K562 (cell line): Measurements from ENCODE around the gene IGIP. TPM values are rescaled to one million over a fixed set of nuclear protein-coding genes. Genes with fewer than 3 reads are reported as not detected.

Experiments
- AFF1 ChIP-seq, 2 experiments: fragments of 450-650 bp; IDR thresholded peaks; 2 replicates each; pipeline ENCODE4 v1.6.1; 2018; ENCODE audit warnings: mild to moderate bottlenecking in 2 of 2, low read depth in 1 of 2; ENCODE audit not compliant: partially characterized antibody in 2 of 2
- ARID2 ChIP-seq: fragments of 450-650 bp; IDR thresholded peaks from 2 replicates; pipeline ENCODE4 v1.6.1; 2017; ENCODE audit warnings: antibody characterized with exemption, mild to moderate bottlenecking
- ATF4 ChIP-seq: fragments of 450-650 bp; formaldehyde crosslinking; IDR thresholded peaks from 2 replicates; pipeline ENCODE4 v1.4.0; 2022; ENCODE audit warnings: mild to moderate bottlenecking, moderate library complexity
- BCOR ChIP-seq: fragments of 450-650 bp; IDR thresholded peaks from 2 replicates; pipeline ENCODE4 v1.6.1; 2016
- COPS2 ChIP-seq: fragments of 450-650 bp; conservative IDR thresholded peaks from 2 replicates; pipeline ENCODE4 v1.6.1; 2016; ENCODE audit warnings: mild to moderate bottlenecking, moderate library complexity
- DEAF1 ChIP-seq: fragments of 450-650 bp; formaldehyde crosslinking; IDR thresholded peaks from 2 replicates; pipeline ENCODE4 v1.4.0; 2020; ENCODE audit warnings: mild to moderate bottlenecking, moderate library complexity
- HLTF ChIP-seq: fragments of 450-650 bp; IDR thresholded peaks from 2 replicates; pipeline ENCODE4 v1.6.1; 2016
- HMG20A ChIP-seq: fragments of 450-650 bp; formaldehyde crosslinking; conservative IDR thresholded peaks from 2 replicates; pipeline ENCODE4 v1.4.0; 2020; ENCODE audit warnings: mild to moderate bottlenecking, mixed read lengths
- NRF1 ChIP-seq, 2 experiments: fragments of 450-650 bp; IDR thresholded peaks in 1 of 2; conservative IDR thresholded peaks in 1 of 2; 2 replicates each; pipeline ENCODE4 v1.6.1; 2014; ENCODE audit warnings: mild to moderate bottlenecking in 2 of 2
- RBBP5 ChIP-seq: fragments of 200-600 bp; sonication (generic); IDR thresholded peaks from 2 replicates; pipeline ENCODE4 v1.6.1; 2012; ENCODE audit warnings: borderline replicate concordance, mild to moderate bottlenecking, low read length, control low read depth, inconsistent platforms; ENCODE audit not compliant: insufficient read depth, poor library complexity, severe bottlenecking
- RBM15 ChIP-seq: fragments of 200-400 bp; formaldehyde crosslinking; IDR thresholded peaks from 2 replicates; pipeline ENCODE4 v1.6.1; 2018; ENCODE audit warnings: mild to moderate bottlenecking, low read length, moderate library complexity; ENCODE audit not compliant: insufficient read depth
- SIN3A ChIP-seq, 2 experiments: fragments of 150-350 bp in 1 of 2; IDR thresholded peaks; 2 replicates each; pipeline ENCODE4 v1.6.1; 2011 to 2016; ENCODE audit warnings: borderline replicate concordance in 2 of 2, low read depth in 2 of 2, low read length in 2 of 2, mild to moderate bottlenecking in 2 of 2, moderate library complexity in 2 of 2; ENCODE audit not compliant: control insufficient read depth in 1 of 2
- SMAD2 ChIP-seq: fragments of 150-350 bp; IDR thresholded peaks from 2 replicates; pipeline ENCODE4 v1.6.1; 2014; ENCODE audit warnings: low read depth, mild to moderate bottlenecking, low read length
- SPI1 ChIP-seq: IDR thresholded peaks from 2 replicates; pipeline ENCODE4 v1.6.1; 2011; ENCODE audit warnings: low read depth, low read length, control low read depth, borderline replicate concordance
- SRF ChIP-seq, 2 experiments: fragments of 250-450, 450-650 bp in 1 of 2; sonication (Bioruptor Pico) in 1 of 2; sonication (generic) in 1 of 2; formaldehyde crosslinking; IDR thresholded peaks; 2 replicates each; pipeline versions ENCODE4 v1.5.0 to v1.5.1; 2020 to 2022; ENCODE audit warnings: mild to moderate bottlenecking in 1 of 2, missing genetic modification reagents in 1 of 2
- TARDBP ChIP-seq: fragments of 450-650 bp; IDR thresholded peaks from 2 replicates; pipeline ENCODE4 v1.6.1; 2016
- ZC3H8 ChIP-seq: fragments of 450-650 bp; IDR thresholded peaks from 2 replicates; pipeline ENCODE4 v1.6.1; 2017
- ZNF518B ChIP-seq: fragments of 250-450 bp; sonication (Bioruptor Pico); IDR thresholded peaks from 2 replicates; pipeline ENCODE4 v1.5.0; 2021; ENCODE audit warnings: mild to moderate bottlenecking, moderate library complexity
- ZNF785 ChIP-seq: fragments of 250-450 bp; sonication (Bioruptor Pico); IDR thresholded peaks from 2 replicates; pipeline ENCODE4 v1.4.0; 2020; ENCODE audit warnings: mild to moderate bottlenecking
- polyA plus RNA-seq, 8 experiments: library from polyadenylated mRNA; depleted of rRNA in 4 of 8; stranded (reverse) in 5 of 8; unstranded in 3 of 8; fragments of >200 nt; fragmentation: Nextera tagmentation in 2 of 8; fragmentation: Illumina TruSeq in 1 of 8; extraction: Ambion mirVana in 2 of 8; extraction: Trizol in 1 of 8; gene quantifications; 2 replicates each; pipeline versions ENCODE4 v1.2.1 to v1.2.3, GENCODE V29; 2011 to 2014; ENCODE audit warnings: inconsistent platforms in 1 of 8, missing spikeins in 1 of 8
- total RNA-seq, 7 experiments: library from RNA; depleted of rRNA in 6 of 7; stranded (reverse); fragments of >200 nt in 6 of 7; fragmentation: Illumina TruSeq in 2 of 7; extraction: Trizol in 2 of 7; gene quantifications; 2 replicates each; pipeline versions ENCODE4 v1.2.1 to v1.2.3, GENCODE V29; 2011 to 2021; ENCODE audit warnings: low replicate concordance in 1 of 7

The IGIP gene
- total and polyA plus RNA-seq, 9 of the 15 experiments (the other 6 are each of a cell fraction or from before 2014, with no cell fraction given), result 0.52 to 1.6 (median 1.2) TPM

GRCh38 chr5:140113699-140114263, 12.0 kb upstream of the IGIP start, which contains the start of gene PURA (continued):
- TF ChIP-seq ZNF785 (CRISPR knock-in tag) (no peak), TARDBP (no peak), ZC3H8 (no peak), SMAD2 (no peak), BCOR (no peak), COPS2 (no peak), AFF1 (IDR thresholded peaks at IDR 0.05; ENCODE audit: low read depth in 1 of 2, partially characterized antibody in 2 of 2) (no peak), SPI1 (no peak), ZNF518B (CRISPR knock-in tag) (no peak), HLTF (no peak), ARID2 (no peak), SRF (CRISPR knock-in tag; IDR thresholded peaks at IDR 0.05) (no peak), RBM15 (no peak), NRF1 (conservative IDR thresholded peaks at IDR 0.05 in 1 of 2, IDR thresholded peaks at IDR 0.05 in 1 of 2) (no peak), DEAF1 (CRISPR knock-in tag) (no peak), ATF4 (no peak), HMG20A (CRISPR knock-in tag) (no peak), SIN3A (IDR thresholded peaks at IDR 0.05; ENCODE audit: borderline replicate concordance in 2 of 2, control insufficient read depth in 1 of 2, low read depth in 2 of 2, low read length in 2 of 2) (peak in 1 of 2 experiments; percentile 57; a peak in 1 of 4 replicates), RBBP5 (peak; percentile 23)
